GM23338 (cell line): ENCODE measurements around the gene COL24A1. TPM values are rescaled to one million over a fixed set of nuclear protein-coding genes. Genes with fewer than 3 reads are reported as not detected.

ENCODE experiments used
- ATAC-seq: fragments of 200-7000 bp; cut with Tn5 transposase; 3 replicates; pipeline ENCODE4 v1.9.1; 2020
- DNase-seq: peaks from one replicate; pipeline ENCODE4 v3.0.0-alpha.2; 2015; ENCODE audit warnings: low spot score
- H2AFZ ChIP-seq: fragments of 200-600 bp; sonication (generic); 2 replicates; pipeline ENCODE4 v1.8.0; 2016; ENCODE audit warnings: antibody characterized with exemption, mild to moderate bottlenecking, moderate library complexity
- H3F3A ChIP-seq: fragments of 200-600 bp; sonication (generic); replicated peaks from 2 replicates; pipeline ENCODE4 v1.8.0; 2017; ENCODE audit warnings: antibody characterized with exemption, mixed run types, low read depth
- H3K27ac ChIP-seq: fragments of 200-600 bp; sonication (generic); 2 replicates; pipeline ENCODE4 v1.6.1; 2016; ENCODE audit warnings: low read depth
- H3K27me3 ChIP-seq: fragments of 200-600 bp; sonication (generic); 2 replicates; pipeline ENCODE4 v1.8.0; 2016; ENCODE audit warnings: mild to moderate bottlenecking, mixed run types, moderate library complexity; ENCODE audit not compliant: insufficient read depth
- H3K36me3 ChIP-seq: fragments of 200-600 bp; sonication (generic); 2 replicates; pipeline ENCODE4 v1.8.0; 2016; ENCODE audit warnings: mild to moderate bottlenecking; ENCODE audit not compliant: insufficient read depth
- H3K4me1 ChIP-seq: fragments of 200-600 bp; sonication (generic); 2 replicates; pipeline ENCODE4 v1.8.0; 2016; ENCODE audit warnings: mild to moderate bottlenecking, moderate library complexity; ENCODE audit not compliant: insufficient read depth
- H3K4me2 ChIP-seq: fragments of 200-600 bp; sonication (generic); 2 replicates; pipeline ENCODE4 v1.7.1; 2017; ENCODE audit warnings: mixed run types
- H3K4me3 ChIP-seq: fragments of 200-600 bp; sonication (generic); 2 replicates; pipeline ENCODE4 v1.6.1; 2016; ENCODE audit warnings: mixed run types
- H3K79me2 ChIP-seq: fragments of 200-600 bp; sonication (generic); replicated peaks from 2 replicates; pipeline ENCODE4 v1.8.0; 2017; ENCODE audit warnings: mild to moderate bottlenecking; ENCODE audit not compliant: insufficient read depth
- H3K9me2 ChIP-seq: fragments of 200-600 bp; sonication (generic); 2 replicates; pipeline ENCODE4 v1.8.0; 2017; ENCODE audit not compliant: insufficient read depth
- H4K20me1 ChIP-seq: fragments of 200-600 bp; sonication (generic); replicated peaks from 2 replicates; pipeline ENCODE4 v1.8.0; 2017; ENCODE audit warnings: mild to moderate bottlenecking; ENCODE audit not compliant: insufficient read depth
- H3K27ac Mint-ChIP-seq: 2 replicates; pipeline ENCODE4 v1.8.0; 2020; ENCODE audit warnings: inconsistent platforms, mild to moderate bottlenecking, moderate library complexity, mixed read lengths
- H3K27me3 Mint-ChIP-seq: 3 replicates; pipeline ENCODE4 v1.8.0; 2022; ENCODE audit warnings: low read depth, mild to moderate bottlenecking, moderate library complexity, mixed read lengths, inconsistent platforms; ENCODE audit not compliant: insufficient read depth, poor library complexity
- H3K36me3 Mint-ChIP-seq: 3 replicates; pipeline ENCODE4 v1.8.0; 2021; ENCODE audit warnings: low read depth, mild to moderate bottlenecking, inconsistent platforms, moderate library complexity, mixed read lengths
- H3K4me1 Mint-ChIP-seq: 3 replicates; pipeline ENCODE4 v1.8.0; 2020; ENCODE audit warnings: mild to moderate bottlenecking, inconsistent platforms, mixed read lengths
- H3K4me3 Mint-ChIP-seq: 3 replicates; pipeline ENCODE4 v1.8.0; 2021; ENCODE audit warnings: moderate library complexity, mild to moderate bottlenecking, inconsistent platforms, mixed read lengths
- H3K9me3 Mint-ChIP-seq: 3 replicates; pipeline ENCODE4 v1.8.0; 2020; ENCODE audit warnings: moderate library complexity, mild to moderate bottlenecking, inconsistent platforms, mixed read lengths
- CREB1 ChIP-seq: fragments of 250-450 bp; sonication (Bioruptor Pico); IDR thresholded peaks from 2 replicates; pipeline ENCODE4 v1.5.0; 2020; ENCODE audit warnings: low read depth, mild to moderate bottlenecking, moderate library complexity
- CTCF ChIP-seq, 2 experiments: fragments of 200-600 bp in 1 of 2; sonication (generic) in 1 of 2; conservative IDR thresholded peaks; 2 replicates each; pipeline versions ENCODE4 v1.5.1 to v1.6.1; 2016 to 2017; ENCODE audit warnings: antibody characterized with exemption in 2 of 2, low read depth in 2 of 2, mild to moderate bottlenecking in 2 of 2, moderate library complexity in 1 of 2
- ETS1 ChIP-seq: IDR thresholded peaks from 2 replicates; pipeline ENCODE4 v1.6.1; 2016; ENCODE audit warnings: antibody characterized with exemption
- EZH2 ChIP-seq: fragments of 200-600 bp; sonication (generic); IDR thresholded peaks from one replicate; pipeline ENCODE4 v1.8.0; 2017; ENCODE audit warnings: antibody characterized with exemption, mild to moderate bottlenecking, low read depth; ENCODE audit not compliant: unreplicated experiment
- EZH2phosphoT487 ChIP-seq: fragments of 200-600 bp; sonication (generic); IDR thresholded peaks from one replicate; pipeline ENCODE4 v1.8.1; 2018; ENCODE audit warnings: antibody characterized with exemption; ENCODE audit not compliant: unreplicated experiment
- JUNB ChIP-seq: IDR thresholded peaks from one replicate; pipeline ENCODE4 v1.6.1; 2016; ENCODE audit warnings: antibody characterized with exemption; ENCODE audit not compliant: unreplicated experiment
- NANOG ChIP-seq: IDR thresholded peaks from 2 replicates; pipeline ENCODE4 v1.6.1; 2016; ENCODE audit warnings: antibody characterized with exemption, borderline replicate concordance
- POLR2AphosphoS5 ChIP-seq: IDR thresholded peaks from 2 replicates; pipeline ENCODE4 v1.6.1; 2016; ENCODE audit warnings: antibody characterized with exemption, low read depth
- STAT1 ChIP-seq: IDR thresholded peaks from one replicate; pipeline ENCODE4 v1.6.1; 2016; ENCODE audit warnings: antibody characterized with exemption; ENCODE audit not compliant: unreplicated experiment
- ZNF114 ChIP-seq: fragments of 250-450 bp; sonication (Bioruptor Pico); IDR thresholded peaks from 2 replicates; pipeline ENCODE4 v1.5.0; 2020; ENCODE audit warnings: mild to moderate bottlenecking, moderate library complexity
- ZNF331 ChIP-seq: fragments of 250-450 bp; sonication (Bioruptor Pico); IDR thresholded peaks from 2 replicates; pipeline ENCODE4 v1.5.0; 2020; ENCODE audit warnings: low read depth, mild to moderate bottlenecking, moderate library complexity
- ZNF462 ChIP-seq: fragments of 250-450 bp; sonication (Bioruptor Pico); IDR thresholded peaks from 2 replicates; pipeline ENCODE4 v1.5.0; 2020; ENCODE audit warnings: mild to moderate bottlenecking, moderate library complexity
- polyA plus RNA-seq: library from polyadenylated mRNA; unstranded; fragments of >200 nt; fragmentation: Nextera tagmentation; extraction: Ambion mirVana; gene quantifications from 2 replicates; pipeline ENCODE4 v1.2.1, GENCODE V29; 2016
- total RNA-seq: library from RNA; depleted of rRNA; stranded (reverse); fragments of >200 nt; shearing (Covaris generic); gene quantifications from 2 replicates; pipeline ENCODE4 v1.2.3, GENCODE V29; 2014

The COL24A1 gene
- total and polyA plus RNA-seq, 2 experiments from 2014 or later = 1.2 to 2.1 TPM

GRCh38 chr1:85847356-85847755, 309.2 kb downstream of the COL24A1 start:
- Histone ChIP-seq H3K27me3 (no peaks in the 10 kb centered on the region), H4K20me1 (no peaks in the 10 kb centered on the region), H3K4me1 (no peaks in the 10 kb centered on the region; the same call in 1 of the 2 replicates), H3K27ac (no peak overlapping the region), H3F3A (no peaks in the 10 kb centered on the region), H3K4me2 (no peak overlapping the region), H3K9me2 (no peaks in the 10 kb centered on the region), H2AFZ (no peak overlapping the region), H3K36me3 (no peaks in the 10 kb centered on the region), H3K4me3 (no peak overlapping the region), H3K79me2 (no peaks in the 10 kb centered on the region)
- ATAC-seq (no peak), DNase-seq (no peak)
- Mint-ChIP-seq H3K36me3 (no peaks in the 10 kb centered on the region), H3K9me3 (no peaks in the 10 kb centered on the region), H3K4me1 (no peaks in the 10 kb centered on the region), H3K4me3 (no peak overlapping the region), H3K27ac (no peak overlapping the region), H3K27me3 (no peaks in the 10 kb centered on the region)
- TF ChIP-seq STAT1 = no peak
- TF ChIP-seq NANOG = no peak
- no peak for TF ChIP-seq ZNF462 (CRISPR knock-in tag)
- no peak for TF ChIP-seq EZH2
- TF ChIP-seq CREB1 (CRISPR knock-in tag) = no peak
- no peak for TF ChIP-seq ZNF114 (CRISPR knock-in tag)
- TF ChIP-seq JUNB = no peak
- no peak for TF ChIP-seq ETS1
- TF ChIP-seq POLR2AphosphoS5 = no peak
- TF ChIP-seq EZH2phosphoT487 = no peak
- TF ChIP-seq ZNF331 = no peak
- no peak for TF ChIP-seq CTCF (conservative IDR thresholded peaks at IDR 0.05; ENCODE audit: low read depth in 2 of 2)
